HG02970 (cell line): Measurements from ENCODE around the gene KRT3.

Experiments
- ATAC-seq: cut with Tn5 transposase; IDR thresholded peaks from one replicate; pipeline ENCODE4 v1.9.1; 2021; ENCODE audit warnings: mild to moderate bottlenecking, moderate library complexity, moderate number of reproducible peaks; ENCODE audit not compliant: unreplicated experiment, low FRiP score

KRT3 gene

GRCh38 chr12:52795694-52796428 is at the start of gene KRT3:
TSS of gene KRT3 (minus strand) at chr12:52796117. CDS start at chr12:52796042, 75 bp downstream.
- ATAC-seq: no peak

GRCh38 chr12:52844386-52844785 is 48.5 kb upstream of the KRT3 start:
- no peak for ATAC-seq

GRCh38 chr12:52839436-52840105 is 43.7 kb upstream of the KRT3 start:
- ATAC-seq: no peak

- ATAC-seq: no peak
Measured at GRCh38 chr12:52838609-52839435, 42.9 kb upstream of the KRT3 start.

- ATAC-seq: no peak
Measured at GRCh38 chr12:52837781-52838608, 42.1 kb upstream of the KRT3 start.

- ATAC-seq: no peak
Measured at GRCh38 chr12:52837413-52837741, 41.5 kb upstream of the KRT3 start.

GRCh38 chr12:52836491-52837412 is 40.8 kb upstream of the KRT3 start:
- no peak for ATAC-seq

- no peak for ATAC-seq
Measured at GRCh38 chr12:52836042-52836466, 40.1 kb upstream of the KRT3 start.

GRCh38 chr12:52835271-52836041 is 39.5 kb upstream of the KRT3 start:
- no peak for ATAC-seq

GRCh38 chr12:52834727-52835001 is 38.7 kb upstream of the KRT3 start:
- ATAC-seq: no peak

GRCh38 chr12:52833922-52834726 is 38.2 kb upstream of the KRT3 start, which contains the start of gene KRT79:
TSS of gene KRT79 (minus strand) at chr12:52834311. CDS start at chr12:52834260, 51 bp downstream.
- ATAC-seq: no peak

- no peak for ATAC-seq
Measured at GRCh38 chr12:52832985-52833905, 37.3 kb upstream of the KRT3 start.

GRCh38 chr12:52832451-52832850 is 36.5 kb upstream of the KRT3 start:
- no peak for ATAC-seq

- no peak for ATAC-seq
Measured at GRCh38 chr12:52831251-52831650, 35.3 kb upstream of the KRT3 start.

- no peak for ATAC-seq
Measured at GRCh38 chr12:52829986-52830770, 34.3 kb upstream of the KRT3 start.

GRCh38 chr12:52828591-52829021 is 32.7 kb upstream of the KRT3 start:
- ATAC-seq: no peak
